ENCODE measurements around the gene GET4. TPM values are rescaled to one million over a fixed set of nuclear protein-coding genes. Genes with fewer than 3 reads are reported as not detected.
"Not testable (repeated sequence)": the region's sequence is repeated elsewhere in the genome, so short reads cannot be mapped to it uniquely, and the experiment has no call there.

Gene GET4
- total and polyA plus RNA-seq, 2 of the 13 experiments (the other 11 are each of a cell fraction or from before 2014, with no cell fraction given): 28.2 to 35.2 TPM

- TF ChIP-seq KAT7 (CRISPR knock-in tag; IDR thresholded peaks at IDR 0.05; ENCODE audit: borderline replicate concordance) (no peak), FOXJ3 (CRISPR knock-in tag; IDR thresholded peaks at IDR 0.05; ENCODE audit: borderline replicate concordance) (no peak), ZNF33A (CRISPR knock-in tag; IDR thresholded peaks at IDR 0.05; ENCODE audit: borderline replicate concordance) (no peak), ZNF34 (CRISPR knock-in tag; IDR thresholded peaks at IDR 0.05; ENCODE audit: borderline replicate concordance) (no peak), ZNF501 (CRISPR knock-in tag; IDR thresholded peaks at IDR 0.05) (no peak)
Observed at GRCh38 chr7:908159-908581, 31.8 kb downstream of the GET4 start (continued).

- H2AFZ ChIP-seq (ENCODE audit: low read length); FAIRE-seq; H3K27me3 ChIP-seq (ENCODE audit: control insufficient read depth in 1 of 2, insufficient read depth in 2 of 2, low read length in 2 of 2); H3K27ac ChIP-seq (ENCODE audit: extremely low read length, insufficient read depth, low read length); CTCF ChIA-PET (ENCODE audit: low intra/inter-chr PET ratio, low total read pairs); DNase-seq (ENCODE audit: low spot score); POLR2A ChIA-PET; H3K4me1 ChIP-seq (ENCODE audit: insufficient read depth, low read length); H3K79me2 ChIP-seq (ENCODE audit: insufficient read depth, low read length); ATAC-seq; H3K4me2 ChIP-seq (ENCODE audit: low read depth, low read length); H3K36me3 ChIP-seq (replicated peaks in 1 of 2; ENCODE audit: control insufficient read depth in 1 of 2, insufficient read depth in 2 of 2, low read length in 2 of 2); H4K20me1 ChIP-seq (ENCODE audit: insufficient read depth, low read length); H3K4me3 ChIP-seq (replicated peaks in 1 of 3; ENCODE audit: insufficient read depth in 1 of 3, low read depth in 2 of 3, low read length in 3 of 3); H3K9ac ChIP-seq (ENCODE audit: insufficient read depth, low read depth, low read length); BruUV-seq (replicated peaks); H3K9me3 ChIP-seq (ENCODE audit: low read length); in situ Hi-C loops (cut with HindIII; ENCODE audit: extremely low pct_ligation_motif_present, low pct_unique_long_range_greater_than_20kb): not testable (repeated sequence)
- 96% methylated on average over 27 of the region's 73 CpGs for WGBS (ENCODE audit: low lambda C conversion rate)
- TF ChIP-seq HOXA3 (CRISPR knock-in tag; IDR thresholded peaks at IDR 0.05) (peak; percentile 53; the same call in 1 of the 2 replicates), ZBTB33 (CRISPR knock-in tag; IDR thresholded peaks at IDR 0.05) (peak; percentile 89), STAG1 (CRISPR knock-in tag; IDR thresholded peaks at IDR 0.05) (0 out of 2 replicates have a peak, but pooled peaks have one; percentile 13), CTCF (CRISPR knock-in tag; IDR thresholded peaks at IDR 0.05) (peak; percentile 31; the same call in 1 of the 2 replicates)
- intact Hi-C loops (cut with micrococcal nuclease; ENCODE audit: unreplicated experiment): loop anchor here (10.0 kb wide), 1 partner anchor 46 kb away; the partner anchor contains the start of gene ADAP1
Observed at GRCh38 chr7:908591-909357, 32.4 kb downstream of the GET4 start.

Data from HepG2 (cell line).